Testis (tissue), 3 donors: Measurements from ENCODE around the gene EPHB1. TPM values are rescaled to one million over a fixed set of nuclear protein-coding genes. Genes with fewer than 3 reads are reported as not detected.

Source experiments
- DNase-seq: peaks from one replicate; pipeline ENCODE4 v3.0.0-alpha.2; 2019
- H3K27ac ChIP-seq, 2 donors: fragments of 200-600 bp; sonication (generic); one replicate each; pipeline ENCODE4 v1.5.1; 2019
- H3K27me3 ChIP-seq: fragments of 200-600 bp; sonication (generic); one replicate; pipeline ENCODE4 v1.5.1; 2019
- H3K36me3 ChIP-seq: fragments of 200-600 bp; sonication (generic); one replicate; pipeline ENCODE4 v1.5.1; 2017; ENCODE audit warnings: low read depth; ENCODE audit errors: missing control alignments
- H3K4me1 ChIP-seq: fragments of 200-600 bp; sonication (generic); one replicate; pipeline ENCODE4 v1.5.1; 2019
- H3K4me3 ChIP-seq, 2 donors: fragments of 200-600 bp; sonication (generic); one replicate each; pipeline ENCODE4 v1.5.1; 2017 to 2019
- H3K9me3 ChIP-seq: fragments of 200-600 bp; sonication (generic); one replicate; pipeline ENCODE4 v1.5.1; 2017
- POLR2A ChIP-seq: fragments of 450-650 bp; IDR thresholded peaks from one replicate; pipeline ENCODE4 v1.6.1; 2017; ENCODE audit warnings: antibody characterized with exemption, mild to moderate bottlenecking, moderate library complexity
- WGBS, 2 donors: methylation state at CpG; one replicate each; pipeline ENCODE4 v1.1.5; 2018; 5-methylcytosine and 5-hydroxymethylcytosine counted together
- intact Hi-C: fragments of 100-400 bp; cut with DNase I; formaldehyde crosslinking; loops from one replicate; pipeline ENCODE4 v1.15.1; 2023; ENCODE audit warnings: low total_unique reads
- polyA plus RNA-seq: library from polyadenylated mRNA; stranded (reverse); fragments of 350-450 nt; fragmentation: Illumina TruSeq; extraction: RNeasy Lipid Tissue Mini Kit (QIAGEN cat#74804); gene quantifications from one replicate; pipeline ENCODE4 v1.2.3, GENCODE V29; 2014; ENCODE audit warnings: low read depth, low replicate concordance; ENCODE audit not compliant: insufficient read depth
- total RNA-seq, 2 donors: library from RNA; depleted of rRNA; stranded (reverse); fragments of >200 nt; gene quantifications; one replicate each; pipeline ENCODE4 v1.2.3, GENCODE V29; 2016
- TF ChIP-seq, protein P1 (sequence below), 3 experiments: fragments of 450-650 bp in 2 of 3; fragments of 200-600 bp in 1 of 3; sonication (generic) in 1 of 3; IDR thresholded peaks; one replicate each; pipeline ENCODE4 v1.5.1; 2016 to 2019; ENCODE audit warnings: antibody characterized with exemption in 3 of 3, mild to moderate bottlenecking in 2 of 3, moderate library complexity in 1 of 3

EPHB1 gene
- total and polyA plus RNA-seq, 3 donors from 2014 or later = 20.8 to 37.1 (median 31.3) TPM

DNA sequence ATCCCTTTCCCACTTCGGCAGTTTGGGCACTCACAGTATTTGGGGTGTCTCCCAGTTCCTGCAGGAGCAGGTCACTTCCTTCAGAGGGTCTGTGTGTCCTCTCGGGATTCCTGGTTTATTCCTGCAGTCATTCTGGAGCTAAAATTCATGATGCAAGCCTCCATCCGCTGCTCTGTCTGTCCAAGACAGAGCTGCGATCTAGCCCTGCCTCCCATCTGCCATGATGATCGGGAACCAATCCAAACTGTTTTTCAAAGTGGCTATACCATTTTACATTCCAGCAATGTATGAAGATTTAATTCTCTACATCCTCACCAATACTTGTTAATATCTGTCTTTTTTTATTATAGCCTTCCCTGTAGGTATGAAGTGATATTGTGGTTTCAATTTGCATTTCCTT lies 273.0 kb downstream of the EPHB1 start:
- Histone ChIP-seq H3K36me3 (no peaks in the 10 kb centered on the region), H3K9me3 (no peaks in the 10 kb centered on the region), H3K27ac (no peak overlapping the region), H3K27me3 (no peaks in the 10 kb centered on the region), H3K4me3 (no peak overlapping the region), H3K4me1 (no peaks in the 10 kb centered on the region)
- 82 to 93% methylated on average over 5 of the region's 5 CpGs for whole genome bisulfite sequencing, 2 donors
- intact Hi-C loops = no loop called here
- no peak for DNase-seq
- TF ChIP-seq POLR2A = no peak
- TF ChIP-seq, protein P1, sequence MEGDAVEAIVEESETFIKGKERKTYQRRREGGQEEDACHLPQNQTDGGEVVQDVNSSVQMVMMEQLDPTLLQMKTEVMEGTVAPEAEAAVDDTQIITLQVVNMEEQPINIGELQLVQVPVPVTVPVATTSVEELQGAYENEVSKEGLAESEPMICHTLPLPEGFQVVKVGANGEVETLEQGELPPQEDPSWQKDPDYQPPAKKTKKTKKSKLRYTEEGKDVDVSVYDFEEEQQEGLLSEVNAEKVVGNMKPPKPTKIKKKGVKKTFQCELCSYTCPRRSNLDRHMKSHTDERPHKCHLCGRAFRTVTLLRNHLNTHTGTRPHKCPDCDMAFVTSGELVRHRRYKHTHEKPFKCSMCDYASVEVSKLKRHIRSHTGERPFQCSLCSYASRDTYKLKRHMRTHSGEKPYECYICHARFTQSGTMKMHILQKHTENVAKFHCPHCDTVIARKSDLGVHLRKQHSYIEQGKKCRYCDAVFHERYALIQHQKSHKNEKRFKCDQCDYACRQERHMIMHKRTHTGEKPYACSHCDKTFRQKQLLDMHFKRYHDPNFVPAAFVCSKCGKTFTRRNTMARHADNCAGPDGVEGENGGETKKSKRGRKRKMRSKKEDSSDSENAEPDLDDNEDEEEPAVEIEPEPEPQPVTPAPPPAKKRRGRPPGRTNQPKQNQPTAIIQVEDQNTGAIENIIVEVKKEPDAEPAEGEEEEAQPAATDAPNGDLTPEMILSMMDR (IDR thresholded peaks at IDR 0.05) = no peak

DNA sequence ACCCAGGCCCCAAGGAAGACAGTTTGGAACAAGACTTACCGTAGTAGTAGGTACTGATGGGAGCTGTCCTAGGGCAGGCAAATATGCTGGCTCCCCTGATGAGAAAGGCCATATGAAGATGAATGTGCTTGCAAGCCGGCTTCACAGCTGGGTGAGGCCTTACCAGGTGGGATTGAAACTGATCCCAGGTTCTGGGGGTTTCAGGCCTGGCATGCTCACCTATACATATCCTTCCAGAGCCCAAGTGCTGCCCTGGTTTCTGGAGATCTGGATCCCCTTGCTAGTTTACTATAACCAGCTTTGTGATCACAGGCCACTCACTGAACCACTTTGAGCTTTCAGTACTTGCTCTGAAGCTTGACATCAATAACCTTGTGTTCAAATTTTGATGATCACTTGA lies 274.3 kb downstream of the EPHB1 start:
- Histone ChIP-seq H3K9me3 (no peaks in the 10 kb centered on the region), H3K4me3 (no peak overlapping the region), H3K4me1 (no peaks in the 10 kb centered on the region), H3K27me3 (no peaks in the 10 kb centered on the region), H3K27ac (no peak overlapping the region), H3K36me3 (no peaks in the 10 kb centered on the region)
- intact Hi-C loops = no loop called here
- DNase-seq = no peak
- WGBS, 2 donors = 87 to 95% methylated on average over 2 of the region's 2 CpGs
- no peak for TF ChIP-seq POLR2A
- TF ChIP-seq, protein P1 (IDR thresholded peaks at IDR 0.05) = no peak

DNA sequence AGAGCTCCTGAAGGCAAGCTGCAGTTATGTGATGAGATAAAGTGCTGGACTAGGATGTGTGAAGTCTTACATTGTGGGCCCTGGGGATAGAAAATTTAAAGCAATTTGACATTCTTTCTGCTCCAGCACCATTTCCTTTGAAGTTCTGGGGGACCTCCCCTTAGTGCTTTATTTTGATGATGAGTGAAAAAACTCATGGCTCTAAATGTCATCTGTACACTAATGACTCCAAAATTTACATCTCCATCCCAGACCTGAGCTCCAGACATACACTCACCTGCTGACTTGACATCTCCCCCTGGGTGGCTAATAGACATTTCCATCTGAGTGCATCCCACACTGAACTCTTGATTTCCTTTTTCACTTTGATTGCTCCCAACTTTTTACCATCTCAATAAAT lies 276.4 kb downstream of the EPHB1 start:
- no peaks in the 10 kb centered on the region for H3K9me3 ChIP-seq
- H3K36me3 ChIP-seq = no peaks in the 10 kb centered on the region
- H3K27me3 ChIP-seq = no peaks in the 10 kb centered on the region
- H3K4me1 ChIP-seq = no peaks in the 10 kb centered on the region
- no peak overlapping the region for H3K27ac ChIP-seq
- TF ChIP-seq, protein P1 (IDR thresholded peaks at IDR 0.05) = no peak
- no peak for TF ChIP-seq POLR2A
- intact Hi-C loops = no loop called here
- no peak overlapping the region for H3K4me3 ChIP-seq
- no peak for DNase-seq

DNA sequence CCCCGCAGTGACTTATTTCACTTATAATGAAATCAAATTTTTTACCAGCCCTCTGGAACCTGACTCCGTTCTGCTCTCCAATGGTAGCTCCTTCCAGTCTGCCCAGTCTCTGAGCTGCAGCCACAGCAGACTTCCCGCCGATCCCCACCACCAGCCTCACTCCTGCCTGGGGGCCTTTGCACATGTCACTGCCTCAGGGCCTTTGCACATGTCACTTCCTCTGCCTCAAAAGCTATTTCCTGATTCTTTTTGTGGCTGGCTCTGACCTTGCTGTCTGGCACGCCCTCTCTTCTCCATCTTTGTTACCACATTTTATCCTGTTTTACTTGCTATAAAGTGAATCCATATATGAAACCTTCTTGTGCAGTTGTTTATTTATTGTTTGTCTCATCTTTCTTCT lies 277.4 kb downstream of the EPHB1 start:
- Histone ChIP-seq H3K4me1 (no peaks in the 10 kb centered on the region), H3K27me3 (no peaks in the 10 kb centered on the region), H3K4me3 (no peak overlapping the region), H3K9me3 (no peaks in the 10 kb centered on the region), H3K27ac (no peak overlapping the region), H3K36me3 (no peaks in the 10 kb centered on the region)
- DNase-seq = no peak
- intact Hi-C loops = no loop called here
- 78 to 84% methylated on average over 5 of the region's 5 CpGs for WGBS, 2 donors
- TF ChIP-seq POLR2A = no peak
- TF ChIP-seq, protein P1 (IDR thresholded peaks at IDR 0.05) = no peak

DNA sequence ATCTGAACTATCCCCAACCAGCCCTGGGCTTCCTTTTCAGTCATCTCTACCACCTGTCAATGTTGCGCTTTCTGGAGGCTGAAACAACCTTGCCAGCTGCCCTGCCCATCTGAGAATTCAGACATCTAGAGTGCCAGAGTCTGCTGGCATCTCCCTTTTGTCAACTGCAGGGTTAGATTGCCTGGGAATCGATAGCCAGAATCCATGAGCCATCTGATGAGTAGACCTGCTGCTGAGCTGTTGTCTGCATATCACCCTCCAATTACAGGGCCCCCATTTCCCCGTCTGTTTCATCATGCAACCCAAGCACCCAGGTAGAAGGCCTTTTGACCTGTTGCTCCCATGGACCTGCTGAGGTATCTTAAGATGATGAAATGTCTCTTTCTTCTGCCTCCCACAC lies 280.1 kb downstream of the EPHB1 start:
- 98 to 100% methylated on average over 3 of the region's 3 CpGs for WGBS, 2 donors
- intact Hi-C loops = no loop called here
- no peak for DNase-seq

More for the DNA sequence above, 280.1 kb downstream of the EPHB1 start:
- Histone ChIP-seq H3K4me1 (no peaks in the 10 kb centered on the region), H3K27ac (no peak overlapping the region), H3K4me3 (no peak overlapping the region), H3K27me3 (no peaks in the 10 kb centered on the region), H3K9me3 (no peaks in the 10 kb centered on the region), H3K36me3 (no peaks in the 10 kb centered on the region)
- TF ChIP-seq POLR2A = no peak
- TF ChIP-seq, protein P1 (IDR thresholded peaks at IDR 0.05) = no peak
